Hematopoietic multipotent progenitor cell treated with erythropoietin and hydrocortisone succinate and interleukin-3 and kit ligand, for 6 days (in vitro differentiated cells): Measurements from ENCODE around the gene COL5A1.
A peak's percentile ranks its signal among the peaks of the same experiment; 100 is the strongest.

Experiments used
- DNase-seq: peaks from one replicate; pipeline ENCODE4 v3.0.0-alpha.2; 2015

COL5A1 gene

DNA sequence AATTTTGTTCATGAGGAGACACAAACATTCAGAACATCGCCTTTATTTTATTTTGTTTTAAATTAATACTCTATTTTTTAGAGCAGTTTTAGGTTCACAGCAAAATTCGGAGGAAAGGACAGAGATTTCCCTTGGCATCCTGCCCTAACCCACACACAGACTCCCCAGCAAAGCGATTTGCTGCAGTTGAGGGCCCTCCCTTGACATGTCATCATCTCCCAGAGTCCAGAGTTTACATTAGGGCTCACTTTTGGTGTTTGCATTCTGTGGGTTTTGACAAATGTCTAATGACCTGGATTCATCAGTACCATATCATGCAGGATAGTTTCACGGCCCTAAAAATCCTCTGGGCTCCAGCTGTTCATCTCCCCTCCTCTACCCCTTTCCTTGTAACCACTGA, 33.6 kb upstream of the COL5A1 start:
- DNase-seq, result no peak

GRCh38 chr9:134611046-134611445, 30.6 kb upstream of the COL5A1 start:
- DNase-seq, result no peak

DNA sequence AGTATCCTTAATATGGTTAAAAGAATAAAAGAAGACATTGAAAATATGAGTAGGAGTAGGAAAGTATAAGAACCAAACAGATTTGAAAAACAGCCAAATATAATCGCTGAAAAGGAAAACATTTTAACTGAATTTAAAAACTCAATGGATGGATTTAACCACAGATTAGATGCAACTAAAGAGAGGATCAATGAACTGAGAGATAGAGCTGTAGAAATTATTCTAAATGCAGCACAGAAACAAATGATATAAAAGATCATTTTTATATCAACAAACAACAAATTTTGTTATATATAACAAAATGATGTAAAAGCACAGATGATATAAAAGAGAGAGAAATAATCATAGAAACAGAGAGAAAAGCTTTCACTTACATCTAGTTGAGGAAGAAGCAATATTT, 29.3 kb upstream of the COL5A1 start:
- DNase-seq, result no peak

DNA sequence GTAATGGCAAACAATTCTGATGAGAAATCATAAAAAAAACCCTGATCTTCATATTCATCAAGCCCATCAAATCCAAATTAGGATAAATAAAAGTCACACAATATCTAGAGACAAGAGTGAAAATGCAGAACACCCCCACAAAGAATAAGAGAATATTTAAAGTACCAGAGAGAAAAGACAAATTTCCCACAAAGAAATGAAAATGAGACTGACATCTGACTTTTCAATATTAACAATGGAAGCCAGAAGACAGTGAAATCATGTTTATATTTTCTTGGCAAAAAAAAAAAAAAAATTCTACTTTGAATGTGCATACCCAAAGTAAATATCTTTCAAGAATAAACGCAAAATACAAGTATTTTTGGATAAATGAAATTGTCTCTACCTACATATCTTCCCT, 28.9 kb upstream of the COL5A1 start:
- no peak for DNase-seq

DNA sequence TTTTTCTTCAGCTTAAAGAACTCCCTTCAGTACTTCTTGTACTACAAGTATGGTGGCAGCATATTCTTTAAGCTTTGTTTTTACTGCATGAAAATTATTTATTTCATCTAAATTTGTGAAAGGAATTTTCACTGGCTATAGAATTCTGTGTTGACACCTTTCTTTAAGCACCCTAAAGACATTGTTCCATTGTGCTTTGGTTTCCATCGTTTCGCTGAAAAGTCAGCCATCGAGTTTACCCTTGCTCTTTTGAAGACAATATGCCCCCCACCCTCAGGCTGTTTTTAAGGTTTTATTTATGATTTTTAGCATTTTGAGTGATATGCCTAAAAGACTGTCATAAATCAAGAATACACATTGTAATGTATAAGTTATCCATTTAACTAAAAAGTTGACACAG, 27.3 kb upstream of the COL5A1 start:
- no peak for DNase-seq

DNA sequence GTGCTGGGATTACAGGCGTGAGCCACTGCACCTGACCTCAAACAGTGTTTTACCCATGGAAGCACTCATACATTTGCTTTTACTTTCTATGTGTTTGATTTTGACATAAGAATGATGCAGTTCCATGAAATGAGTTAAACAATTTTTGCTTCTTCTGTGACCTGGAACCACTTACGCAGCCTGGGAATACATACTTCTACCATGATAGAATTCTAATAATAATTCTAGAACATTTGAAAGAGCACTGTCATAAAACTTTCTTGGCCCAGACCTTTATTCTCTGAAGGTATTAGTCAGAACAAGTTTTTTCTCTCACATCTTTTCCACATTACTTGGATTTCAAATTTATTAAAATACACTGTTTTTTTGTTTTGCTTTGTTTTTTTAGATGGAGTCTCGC, 25.3 kb upstream of the COL5A1 start:
- DNase-seq, result no peak

DNA sequence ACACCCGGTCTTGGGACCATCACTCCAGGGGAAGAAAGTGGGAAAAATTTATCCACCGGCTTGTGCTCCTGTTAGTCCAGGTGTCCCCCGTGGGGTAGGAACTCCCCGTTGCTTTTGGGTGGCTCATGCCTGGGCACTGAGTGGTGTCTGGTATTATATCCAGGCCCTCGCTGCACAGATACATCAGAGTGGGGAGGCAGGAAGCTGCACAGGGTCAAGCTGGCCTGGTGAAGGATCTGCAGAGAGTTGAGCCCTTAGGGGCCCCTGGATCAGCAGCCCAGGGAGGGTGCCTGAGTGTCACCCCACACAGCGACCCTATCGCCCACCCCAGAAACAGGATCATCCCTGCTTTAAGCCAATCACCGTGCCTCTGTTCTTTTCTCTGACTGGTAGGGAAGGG, 24.4 kb upstream of the COL5A1 start:
- DNase-seq, result no peak

- DNase-seq, result no peak
These were observed 23.8 kb upstream of the COL5A1 start for GRCh38 chr9:134617836-134618162.

DNA sequence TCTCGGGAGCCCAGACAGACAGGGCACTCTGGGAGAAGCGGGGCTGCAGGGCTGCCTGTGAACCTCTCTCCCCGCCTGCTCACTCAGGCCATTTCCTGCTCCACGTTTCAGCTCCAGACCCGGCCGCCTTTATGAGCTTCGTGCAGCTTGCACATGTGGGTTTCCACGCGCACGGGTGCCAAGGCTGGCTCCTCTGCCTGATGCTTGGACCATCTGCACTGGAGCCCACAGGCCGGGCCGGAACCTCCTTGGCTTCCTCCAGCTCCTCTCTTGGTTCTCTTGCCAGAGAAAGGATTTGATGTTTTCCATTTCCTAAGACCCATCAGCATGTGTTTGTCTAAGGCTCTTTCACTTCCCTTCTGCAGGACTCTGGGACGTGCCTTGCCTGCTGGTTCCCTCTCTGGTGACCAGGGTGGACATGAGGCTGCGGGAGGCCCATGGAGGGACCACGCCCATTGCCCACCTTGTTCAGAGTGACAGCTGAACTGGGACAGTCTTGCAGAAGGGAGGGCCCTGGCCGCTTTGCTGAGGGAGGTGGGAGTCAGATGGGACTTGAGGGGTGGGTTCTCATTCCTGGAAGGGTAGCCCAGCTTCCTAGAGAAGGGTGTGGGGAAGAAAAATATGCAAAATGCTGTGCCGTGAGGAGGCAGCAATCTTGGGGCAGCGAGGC, 23.3 kb upstream of the COL5A1 start:
- DNase-seq, result no peak

DNA sequence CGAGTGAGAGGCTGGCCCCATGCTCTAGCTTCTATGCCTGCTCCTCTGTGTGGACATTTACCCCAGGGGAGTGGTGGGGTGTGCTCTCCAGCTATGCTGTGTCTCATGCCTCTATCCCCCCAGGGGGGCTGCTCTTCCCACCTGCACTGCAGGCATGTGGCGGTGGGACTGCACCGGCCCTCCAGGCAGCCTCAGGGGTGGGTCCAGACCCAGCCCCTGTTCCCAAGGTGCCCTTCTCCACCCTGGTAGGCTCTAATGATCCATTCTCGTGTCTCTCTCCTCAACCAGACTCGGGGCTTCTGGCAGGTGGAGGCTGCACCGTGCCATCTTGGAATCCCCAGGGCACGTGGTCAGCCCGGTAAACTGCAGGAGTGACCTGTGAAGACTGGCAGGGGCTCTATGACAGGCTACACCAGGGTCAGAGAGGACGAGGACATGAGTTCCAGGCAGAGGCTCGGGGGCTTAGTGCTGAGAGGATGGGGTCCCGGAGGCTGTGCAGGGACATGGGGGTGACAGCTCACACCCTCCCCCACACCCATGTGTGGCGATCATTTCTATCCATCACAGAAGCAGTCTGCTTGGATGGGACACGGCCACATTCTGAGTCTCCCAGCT, 22.7 kb upstream of the COL5A1 start:
- no peak for DNase-seq

GRCh38 chr9:134619448-134619982, 22.1 kb upstream of the COL5A1 start:
- DNase-seq, result no peak

- DNase-seq, result no peak
These were observed 21.5 kb upstream of the COL5A1 start for GRCh38 chr9:134619983-134620661.

GRCh38 chr9:134620751-134621557, 20.6 kb upstream of the COL5A1 start:
- no peak for DNase-seq

DNA sequence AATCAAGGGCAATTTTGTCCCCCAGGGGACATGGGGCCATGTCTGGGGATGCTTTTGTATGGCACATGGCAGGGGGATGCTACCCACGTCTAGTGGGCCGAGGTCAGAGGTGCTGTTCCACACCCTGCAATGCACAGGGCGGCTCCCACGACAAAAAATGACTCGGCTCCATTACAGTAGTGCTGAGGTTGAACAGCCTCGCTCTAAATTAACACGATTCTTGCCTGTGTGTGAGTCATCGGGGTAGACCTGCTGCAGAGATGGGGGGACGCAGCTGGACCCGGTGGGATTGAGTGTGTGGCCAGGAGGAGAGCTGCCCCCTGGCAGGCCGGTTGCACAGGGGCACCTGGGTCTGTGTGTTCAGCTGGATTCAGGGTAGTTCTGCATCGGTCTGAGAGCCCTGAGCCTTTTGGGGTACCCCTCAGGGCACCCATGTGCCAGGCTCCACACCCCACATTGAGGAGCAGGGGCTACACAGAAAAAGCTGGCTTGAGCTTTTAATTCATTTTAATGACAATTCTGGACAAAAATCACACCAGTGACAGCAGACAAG, 20.0 kb upstream of the COL5A1 start:
- no peak for DNase-seq

DNA sequence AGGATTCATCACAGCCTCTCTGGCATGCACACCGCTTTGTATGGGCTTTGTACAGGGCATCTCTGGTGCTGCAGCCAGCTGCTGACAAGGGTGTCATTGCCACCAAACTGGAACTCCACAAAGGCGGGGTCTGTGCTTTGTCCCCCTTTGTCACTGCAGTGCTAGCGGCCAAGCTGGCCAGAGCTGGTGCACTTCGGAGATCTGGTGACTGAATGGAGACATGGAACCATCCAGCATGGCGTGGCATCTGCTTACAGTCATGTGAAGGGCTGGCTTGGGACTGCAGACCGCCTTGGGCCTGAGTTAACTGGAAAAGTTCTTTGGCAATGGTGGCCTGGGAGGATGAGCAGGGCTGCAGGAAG, 18.7 kb upstream of the COL5A1 start:
- no peak for DNase-seq

DNA sequence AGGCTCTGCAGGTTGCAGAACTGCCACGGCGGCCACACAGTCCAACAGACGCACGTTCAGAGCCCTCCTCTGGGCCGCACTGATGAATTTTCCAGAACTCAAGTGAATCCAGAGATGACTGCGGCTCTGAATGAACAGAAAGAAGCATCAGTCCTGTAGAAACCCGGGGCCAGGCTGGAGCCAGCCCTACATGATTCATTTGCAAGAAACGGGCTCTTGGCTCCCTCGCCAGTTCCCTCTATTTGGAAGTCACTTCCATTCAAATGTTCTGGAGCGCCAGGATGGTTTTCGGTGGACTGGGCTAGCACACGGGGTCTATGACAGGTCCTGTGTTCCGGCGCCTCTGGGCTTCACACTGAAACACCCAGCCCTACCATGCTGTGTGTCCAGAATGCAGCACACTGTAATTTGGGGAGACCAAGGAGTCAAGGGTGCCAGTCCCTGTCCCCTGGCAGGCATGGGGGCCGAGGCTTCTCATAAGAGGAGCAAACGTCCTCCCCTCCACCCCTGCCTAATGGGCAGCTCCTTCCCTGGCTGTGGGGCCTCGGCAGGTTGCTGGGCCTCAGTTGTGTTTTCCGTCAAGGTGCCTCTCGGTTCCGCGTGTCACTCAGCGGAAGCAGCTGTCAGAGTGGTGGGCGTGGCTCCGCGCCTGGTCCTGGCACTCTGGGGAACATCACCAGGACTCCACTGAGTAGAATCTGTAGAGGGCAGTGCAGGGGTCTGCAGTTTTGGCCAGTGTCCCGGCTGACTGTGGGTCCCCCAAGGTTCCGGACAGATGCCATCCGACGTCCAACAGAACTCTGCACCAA, 18.1 kb upstream of the COL5A1 start:
- DNase-seq, result no peak

- DNase-seq, result no peak
These were observed 17.4 kb upstream of the COL5A1 start for GRCh38 chr9:134624137-134624591.

- DNase-seq, result no peak
These were observed 16.9 kb upstream of the COL5A1 start for GRCh38 chr9:134624621-134625181.

DNA sequence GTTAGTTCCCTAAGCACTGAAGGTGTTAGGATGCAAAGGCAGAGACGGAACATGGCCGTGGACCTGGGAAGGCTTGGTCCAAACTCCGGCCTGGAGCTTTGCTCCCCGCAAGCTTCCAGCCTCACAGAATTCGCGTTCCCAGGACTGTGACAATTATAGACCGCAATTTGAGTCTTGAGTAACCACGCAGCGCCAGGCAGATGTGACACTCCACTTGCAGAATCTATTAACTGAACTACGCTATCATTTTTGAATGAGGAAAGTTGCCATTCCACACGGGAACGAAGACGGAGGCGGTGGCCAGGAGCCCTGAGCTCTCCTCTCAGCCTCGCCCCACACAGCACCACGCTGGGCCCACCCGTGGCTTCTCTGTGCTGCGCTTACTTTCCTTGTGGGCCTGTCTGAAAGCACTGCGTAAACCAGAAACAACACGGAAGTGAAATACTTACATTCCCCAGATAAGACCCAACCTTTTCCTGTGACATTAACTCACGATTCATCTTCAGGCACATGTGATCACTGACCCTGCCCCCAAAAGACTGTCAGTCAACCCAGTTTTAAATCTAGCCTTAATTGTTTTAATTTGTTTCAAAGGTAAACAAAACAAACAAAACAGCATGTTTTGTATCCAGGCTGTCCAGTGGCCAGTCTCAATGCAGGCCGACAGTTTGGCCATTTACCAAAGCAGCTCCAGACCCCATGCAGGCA, 16.1 kb upstream of the COL5A1 start:
- DNase-seq, result peak; percentile 6

DNA sequence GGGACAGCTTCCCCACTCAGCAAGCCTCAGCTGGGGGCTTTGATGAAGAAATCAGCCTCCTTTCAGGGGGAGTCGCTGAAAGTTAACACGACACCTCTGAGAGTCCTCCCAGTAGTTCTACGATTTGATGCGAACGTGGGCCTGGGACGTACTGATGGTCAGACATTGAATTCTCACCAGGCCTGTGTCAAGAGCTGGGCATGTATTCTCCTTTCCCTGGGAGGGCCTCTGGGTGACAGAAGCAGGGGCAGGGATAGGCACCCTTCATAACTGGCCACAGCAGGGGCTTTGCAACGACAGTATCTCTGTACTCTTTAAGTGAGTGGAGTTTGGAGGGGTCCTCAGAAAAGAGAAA, 15.6 kb upstream of the COL5A1 start:
- no peak for DNase-seq
